Left forelimb (tissue), 1 donor: ENCODE results near the gene RPL27A.
"Not testable (repeated sequence)": the region's sequence is repeated elsewhere in the genome, so short reads cannot be mapped to it uniquely, and the experiment has no call there.

Source experiments
- DNase-seq: peaks from one replicate; pipeline ENCODE4 v3.0.0-alpha.2; 2018; ENCODE audit warnings: low spot score

The RPL27A gene

DNA sequence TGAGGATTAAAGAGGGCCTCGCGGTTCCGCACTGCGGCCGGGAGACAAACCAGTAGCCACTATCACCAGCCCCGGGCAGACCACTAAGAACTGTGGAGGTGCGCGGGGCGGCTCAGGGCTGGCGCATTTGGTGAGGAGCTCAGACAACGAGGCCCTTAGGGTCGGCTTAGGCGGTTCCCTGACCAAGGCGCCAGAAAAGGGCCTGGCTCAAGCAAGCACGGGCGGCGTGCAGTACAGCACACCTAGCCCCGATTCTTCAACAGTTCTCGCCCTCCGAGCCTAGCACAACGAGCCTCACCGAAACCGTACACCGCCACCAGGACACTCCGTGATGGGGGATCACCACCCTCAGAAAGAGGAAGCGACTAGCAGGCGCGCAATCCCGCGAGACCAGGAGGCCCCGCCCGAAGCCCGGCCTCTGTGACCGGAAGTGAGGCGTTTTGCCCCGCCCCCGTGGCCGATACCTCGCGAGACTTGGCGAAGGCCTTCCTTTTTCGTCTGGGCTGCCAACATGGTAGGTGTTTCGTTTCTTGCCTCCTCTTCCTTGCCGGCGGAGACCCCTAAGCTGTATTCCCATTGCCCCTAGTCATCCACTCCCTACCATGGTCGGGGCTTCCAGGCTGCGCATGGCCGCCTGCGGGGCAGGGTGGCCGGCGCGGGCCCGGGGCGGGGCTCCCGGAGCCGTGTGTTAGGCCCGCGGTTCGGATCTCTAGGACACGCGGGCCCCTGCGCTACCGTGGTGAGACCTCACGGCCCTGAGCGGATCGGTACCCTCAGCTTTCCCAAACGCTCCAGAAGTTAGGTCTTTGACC, at the start of gene RPL27A, which contains the start of gene TRIM66:
RPL27A (plus strand) TSS at position 490 of the 812 bp plus-strand sequence; CDS start at position 512, 22 bp downstream.
TRIM66 (minus strand) TSS at position 363 of the 812 bp plus-strand sequence. CDS start 10,391 bp downstream, outside the sequence.
- peak; percentile 99 for DNase-seq

- no peak for DNase-seq
Observed at GRCh38 chr11:8634498-8634897, 48.1 kb upstream of the RPL27A start.

DNA sequence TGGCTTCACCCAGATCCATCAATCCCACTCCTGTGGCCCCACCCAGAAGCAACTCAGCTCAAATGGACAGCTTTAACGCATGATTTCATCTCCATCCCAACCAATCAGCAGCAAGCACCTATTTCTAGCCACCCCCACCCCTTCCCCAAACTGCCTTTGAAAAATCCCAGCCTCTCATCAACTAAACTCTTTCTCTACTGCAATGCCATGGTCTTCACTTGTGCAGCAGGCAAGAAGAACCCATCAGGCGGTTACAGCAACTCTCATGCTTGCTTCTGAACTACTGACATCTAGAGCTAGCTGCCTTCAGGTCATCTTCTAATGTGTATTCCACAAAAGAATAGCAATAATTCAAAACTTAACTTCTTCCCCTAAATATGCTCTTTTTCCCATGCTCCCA, 46.5 kb upstream of the RPL27A start:
- DNase-seq: no peak

- no peak for DNase-seq
Observed at GRCh38 chr11:8638300-8638699, 44.3 kb upstream of the RPL27A start.

GRCh38 chr11:8639655-8640054, 42.9 kb upstream of the RPL27A start:
- no peak for DNase-seq

GRCh38 chr11:8640267-8640906, 42.2 kb upstream of the RPL27A start:
- no peak for DNase-seq

DNA sequence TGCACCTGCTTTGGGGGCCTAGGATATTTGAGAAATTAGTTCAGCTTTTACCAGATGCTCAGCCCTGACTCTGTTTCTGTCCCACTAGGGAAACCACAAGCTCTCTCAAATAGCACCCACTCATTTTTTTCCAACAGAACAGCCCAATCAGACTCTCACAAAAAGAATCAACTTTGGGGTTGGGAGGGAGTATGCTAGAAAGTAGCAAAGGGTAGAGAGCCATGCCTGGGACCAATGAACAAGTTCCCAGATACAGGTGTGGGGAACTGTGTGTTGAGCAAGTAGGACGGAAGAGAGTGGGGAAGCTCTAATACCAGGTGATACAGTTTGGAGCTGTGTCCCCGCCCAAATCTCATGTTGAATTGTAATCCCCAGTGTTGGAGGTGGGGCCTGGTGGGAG, 41.3 kb upstream of the RPL27A start:
- DNase-seq: no peak

- no peak for DNase-seq
Observed at GRCh38 chr11:8642196-8642841, 40.3 kb upstream of the RPL27A start.

DNA sequence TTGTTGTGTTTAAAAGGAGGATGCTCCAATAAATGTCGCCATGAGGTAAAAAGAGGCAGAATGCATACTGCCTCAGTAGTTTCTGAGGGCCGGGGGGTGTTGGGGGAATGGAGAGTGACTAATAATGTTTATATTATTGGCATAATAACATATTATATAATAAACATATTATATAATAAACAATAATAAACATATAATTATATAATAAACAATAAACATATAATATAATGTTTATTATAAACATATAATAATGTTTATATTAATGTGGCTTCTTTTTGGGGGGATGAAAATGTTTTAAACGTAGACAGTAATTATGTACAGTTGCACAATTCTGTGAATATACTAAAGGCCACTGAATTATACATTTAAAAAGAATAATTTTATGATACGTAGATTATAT, 35.7 kb upstream of the RPL27A start:
- no peak for DNase-seq

DNA sequence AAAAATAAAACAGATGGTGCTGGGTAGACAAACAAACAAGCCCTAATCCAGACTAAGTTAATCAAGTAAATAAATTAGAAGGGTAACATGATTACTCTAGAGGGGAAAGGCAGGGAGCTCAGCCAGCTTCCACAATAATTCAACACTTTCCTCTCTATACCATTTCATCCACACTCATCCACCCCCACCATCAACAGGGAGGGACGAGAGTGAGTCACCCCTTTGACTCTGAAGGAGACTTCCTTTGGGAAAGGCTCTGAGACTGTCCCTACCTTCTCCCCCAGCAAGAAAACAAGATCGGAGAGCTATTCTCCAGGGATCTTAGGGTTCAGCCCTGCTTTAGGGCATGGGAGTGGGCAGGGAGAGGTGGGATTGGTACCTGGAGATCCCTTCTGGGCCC, 33.2 kb upstream of the RPL27A start:
- DNase-seq: no peak

DNA sequence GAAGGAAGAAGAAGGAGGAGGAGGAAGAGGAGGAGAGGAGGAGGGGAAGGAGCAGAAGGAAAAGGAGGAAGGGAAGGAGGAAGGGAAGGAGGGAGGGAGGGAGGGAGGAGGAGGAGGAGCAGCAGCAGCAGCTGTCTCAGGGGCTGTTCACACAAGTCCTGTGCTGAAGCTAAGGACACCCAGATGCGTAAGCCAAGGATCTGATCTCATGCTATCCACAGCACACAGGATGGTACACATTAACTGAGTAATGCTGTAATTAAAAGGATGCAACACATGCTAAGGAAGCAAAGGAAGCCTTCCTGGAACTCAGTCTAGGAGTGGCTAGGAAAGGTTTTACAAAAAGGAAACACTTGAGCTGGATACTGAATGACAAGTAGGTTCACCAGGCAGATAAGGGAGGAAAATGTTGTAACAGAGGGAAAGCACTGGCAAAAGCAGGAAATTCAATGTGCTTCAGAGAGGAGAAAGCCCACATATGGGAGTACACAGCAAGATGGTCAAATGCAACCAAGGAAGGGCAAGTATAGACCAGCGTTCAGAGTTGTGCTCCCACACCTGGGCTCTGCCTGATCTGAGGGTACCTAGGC, 32.1 kb upstream of the RPL27A start:
- no peak for DNase-seq

DNA sequence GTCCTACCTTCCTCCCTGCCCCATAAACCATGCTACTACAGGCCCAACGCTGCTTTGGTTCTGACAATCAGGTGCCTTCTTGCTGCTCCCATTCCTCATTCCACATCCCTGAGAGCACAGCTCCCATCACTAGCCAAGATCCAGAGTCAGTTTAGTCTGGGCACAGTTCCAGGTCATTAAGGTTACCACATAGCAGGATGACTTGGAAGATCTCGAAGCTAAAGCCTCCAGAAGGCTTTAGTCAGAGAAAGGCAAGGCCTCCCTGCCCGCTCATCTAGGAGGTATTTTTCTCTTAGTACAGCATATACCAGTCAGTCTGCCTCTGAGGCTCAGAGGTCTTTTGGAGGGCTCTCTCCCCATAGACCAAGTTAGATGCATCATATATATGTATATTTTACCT, 30.5 kb upstream of the RPL27A start:
- DNase-seq: no peak

GRCh38 chr11:8654503-8654902, 28.1 kb upstream of the RPL27A start:
- DNase-seq: no peak

GRCh38 chr11:8656291-8656690, 26.3 kb upstream of the RPL27A start:
- no peak for DNase-seq

DNA sequence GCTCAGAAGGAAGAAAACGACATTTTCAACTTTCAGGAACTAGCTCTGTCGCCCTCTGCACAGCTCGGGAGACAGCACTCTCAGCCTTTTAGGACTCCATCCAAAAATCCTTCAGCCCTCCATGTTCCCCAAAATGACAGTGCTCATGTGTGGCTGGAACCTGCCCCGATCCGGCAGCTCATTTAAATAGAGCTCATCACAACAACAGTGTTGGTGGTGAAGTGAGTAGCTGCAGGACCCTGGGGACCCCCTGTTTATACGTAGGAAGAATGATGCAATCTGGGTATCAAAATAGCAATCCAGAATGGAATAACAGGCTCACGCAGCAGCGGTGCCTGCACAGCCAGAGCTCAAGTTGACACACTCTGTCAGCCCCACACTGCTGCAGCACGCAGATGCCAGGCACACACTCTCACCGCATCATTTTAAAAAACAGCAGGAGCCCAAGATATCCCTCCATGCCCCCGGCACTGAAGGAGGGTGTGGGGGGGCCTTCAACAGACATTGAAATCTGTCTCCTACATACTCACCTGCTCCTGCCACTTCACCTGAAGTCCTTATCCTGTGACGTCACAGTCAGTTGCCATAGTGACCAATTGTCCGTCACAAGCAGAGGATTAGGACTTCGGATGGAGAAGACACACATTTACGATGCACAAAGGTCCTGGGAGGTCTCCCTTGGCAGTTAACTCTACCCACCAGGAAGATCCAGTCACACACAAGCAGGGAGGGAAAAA, 24.1 kb upstream of the RPL27A start:
- DNase-seq: peak; percentile 20

- peak; percentile 56 for DNase-seq
Observed at GRCh38 chr11:8661001-8661795, 21.4 kb upstream of the RPL27A start.

GRCh38 chr11:8665222-8665621, 17.4 kb upstream of the RPL27A start:
- no peak for DNase-seq

GRCh38 chr11:8670081-8670480, 12.5 kb upstream of the RPL27A start:
- DNase-seq: not testable (repeated sequence)

DNA sequence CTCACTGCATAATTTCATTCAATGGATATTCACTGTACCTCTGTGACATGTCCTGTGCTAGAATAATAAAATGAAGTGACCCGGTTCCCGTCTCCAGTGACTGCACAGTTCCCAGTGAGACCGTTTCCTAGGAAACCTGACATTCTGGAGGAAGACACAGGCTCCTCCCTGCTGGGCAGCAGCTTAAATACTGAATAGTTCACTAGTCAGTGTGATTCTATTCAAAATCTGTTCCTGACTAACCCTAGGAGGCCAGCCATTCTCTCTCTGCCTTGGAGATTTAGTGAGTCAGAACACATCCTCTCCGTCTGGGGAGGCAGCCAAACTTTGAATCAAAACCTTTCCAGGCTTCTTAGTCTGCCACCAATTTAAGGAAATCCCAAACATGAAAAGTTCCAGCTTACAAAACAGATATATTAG, 11.4 kb upstream of the RPL27A start:
- no peak for DNase-seq

GRCh38 chr11:8671651-8672062, 10.9 kb upstream of the RPL27A start:
- DNase-seq: no peak

- no peak for DNase-seq
Observed at GRCh38 chr11:8672346-8672745, 10.2 kb upstream of the RPL27A start.
